HG03575 (cell line): ENCODE results near the gene SCUBE1.

Experiments
- ATAC-seq: cut with Tn5 transposase; IDR thresholded peaks from one replicate; pipeline ENCODE4 v1.9.1; 2021; ENCODE audit not compliant: unreplicated experiment, insufficient number of reproducible peaks, low FRiP score; ENCODE audit errors: extremely low read depth

The SCUBE1 gene

GRCh38 chr22:43234264-43234988 is 108.7 kb downstream of the SCUBE1 start:
- ATAC-seq, result no peak

- no peak for ATAC-seq
Measured at GRCh38 chr22:43233529-43233928, 109.6 kb downstream of the SCUBE1 start.

GRCh38 chr22:43232445-43232844 is 110.7 kb downstream of the SCUBE1 start:
- ATAC-seq, result no peak

GRCh38 chr22:43231724-43232034 is 111.5 kb downstream of the SCUBE1 start:
- no peak for ATAC-seq

- no peak for ATAC-seq
Measured at GRCh38 chr22:43230971-43231723, 112.0 kb downstream of the SCUBE1 start.

DNA sequence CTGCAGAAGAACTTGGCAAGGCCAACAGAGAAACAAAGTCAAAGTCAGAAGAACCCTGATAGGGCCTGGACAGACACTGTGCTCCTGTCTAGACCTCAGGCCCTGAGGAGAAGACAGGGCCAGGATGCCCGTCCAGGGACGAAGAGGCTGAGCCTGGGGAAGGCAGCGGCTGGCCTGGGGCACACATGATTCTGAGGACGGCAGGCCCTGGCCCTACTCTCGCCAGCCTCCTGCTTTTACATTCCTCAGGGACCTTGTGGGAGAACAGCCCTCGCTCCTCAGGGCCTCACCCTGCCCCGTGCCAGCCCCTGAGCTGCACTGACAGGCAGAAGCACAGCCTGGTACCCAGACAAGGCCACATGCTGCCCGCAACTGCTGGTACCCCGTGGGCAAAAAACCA is 112.6 kb downstream of the SCUBE1 start:
- no peak for ATAC-seq

DNA sequence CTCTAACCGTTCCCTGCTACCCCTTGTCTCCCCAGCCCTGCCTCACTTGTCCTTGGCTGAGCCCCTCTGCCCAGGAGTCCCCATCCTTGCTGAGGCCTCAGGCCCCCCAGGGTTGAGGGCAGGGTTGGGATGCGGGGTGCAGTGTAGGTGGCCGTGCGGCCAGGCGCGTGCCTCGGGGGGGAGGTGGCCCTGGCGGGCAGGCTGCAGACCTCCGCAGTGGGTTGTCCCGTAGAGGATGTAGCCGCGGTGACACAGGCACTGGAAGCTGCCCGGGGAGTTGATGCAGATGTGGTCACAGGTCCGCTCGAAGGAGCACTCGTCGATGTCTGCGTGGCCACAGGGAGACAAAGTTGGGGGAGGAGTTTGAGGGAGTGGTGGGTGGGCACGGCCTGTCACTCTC is 114.3 kb downstream of the SCUBE1 start:
- ATAC-seq, result no peak

- no peak for ATAC-seq
Measured at GRCh38 chr22:43228330-43228729, 114.8 kb downstream of the SCUBE1 start.

DNA sequence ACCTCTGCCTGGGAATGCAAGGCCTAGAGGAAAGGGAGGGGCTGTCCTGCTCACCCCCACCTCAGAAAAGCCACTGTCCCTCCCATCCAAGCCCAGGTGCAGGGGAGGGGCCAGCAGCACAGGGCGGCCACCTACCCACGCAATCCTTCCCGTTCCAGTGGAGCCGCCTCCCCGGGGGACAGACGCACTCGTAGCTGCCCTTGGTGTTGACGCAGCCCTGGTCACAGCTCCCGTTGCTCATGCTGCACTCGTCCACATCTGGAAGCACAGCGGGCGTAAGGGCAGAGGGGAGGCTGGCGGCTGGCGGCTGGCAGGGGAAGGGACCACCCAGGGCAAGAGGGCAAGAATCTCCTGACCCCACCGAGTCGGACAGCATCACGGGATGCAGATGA is 115.9 kb downstream of the SCUBE1 start:
- ATAC-seq, result no peak

- ATAC-seq, result no peak
Measured at GRCh38 chr22:43226377-43227238, 116.6 kb downstream of the SCUBE1 start.

DNA sequence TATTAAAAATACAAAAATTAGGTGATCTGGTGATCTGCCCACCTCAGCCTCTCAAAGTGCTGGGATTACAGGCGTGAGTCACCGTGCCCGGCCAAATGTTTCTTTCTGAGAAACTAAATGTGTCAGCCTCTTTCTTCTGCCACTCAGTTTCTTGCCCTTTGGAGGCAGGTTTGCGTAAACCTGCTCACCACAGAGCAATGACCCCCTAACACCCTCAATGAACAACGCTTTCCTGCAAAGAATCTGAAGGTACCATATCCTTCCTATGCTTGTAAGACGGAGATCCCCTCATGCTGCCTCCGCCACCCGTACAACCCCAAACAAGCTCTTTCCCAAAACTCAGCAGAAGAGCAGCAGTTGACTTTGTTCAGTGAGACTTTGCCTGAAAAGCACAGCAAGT is 117.6 kb downstream of the SCUBE1 start:
- no peak for ATAC-seq

GRCh38 chr22:43222987-43223386 is 120.2 kb downstream of the SCUBE1 start:
- ATAC-seq, result no peak

DNA sequence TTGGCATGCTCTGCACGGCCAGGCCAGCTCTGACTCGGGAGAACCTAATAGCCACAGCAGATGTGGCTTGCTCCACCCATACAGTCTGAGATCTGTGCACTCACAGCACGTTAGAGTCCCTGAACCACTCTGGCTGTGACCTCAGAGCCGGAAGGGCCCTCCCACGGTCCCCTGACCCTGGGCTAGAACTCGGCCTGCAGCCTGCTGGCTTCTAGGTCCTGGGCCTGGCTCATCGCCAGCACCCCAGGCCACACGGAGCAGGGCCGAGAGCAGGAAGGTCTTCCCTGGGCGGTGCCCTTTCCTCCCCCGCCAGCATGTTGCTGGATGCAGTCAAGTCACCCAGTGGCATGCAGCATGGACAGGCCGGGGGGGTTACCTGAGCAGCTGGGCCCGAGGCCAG is 120.9 kb downstream of the SCUBE1 start:
- no peak for ATAC-seq

DNA sequence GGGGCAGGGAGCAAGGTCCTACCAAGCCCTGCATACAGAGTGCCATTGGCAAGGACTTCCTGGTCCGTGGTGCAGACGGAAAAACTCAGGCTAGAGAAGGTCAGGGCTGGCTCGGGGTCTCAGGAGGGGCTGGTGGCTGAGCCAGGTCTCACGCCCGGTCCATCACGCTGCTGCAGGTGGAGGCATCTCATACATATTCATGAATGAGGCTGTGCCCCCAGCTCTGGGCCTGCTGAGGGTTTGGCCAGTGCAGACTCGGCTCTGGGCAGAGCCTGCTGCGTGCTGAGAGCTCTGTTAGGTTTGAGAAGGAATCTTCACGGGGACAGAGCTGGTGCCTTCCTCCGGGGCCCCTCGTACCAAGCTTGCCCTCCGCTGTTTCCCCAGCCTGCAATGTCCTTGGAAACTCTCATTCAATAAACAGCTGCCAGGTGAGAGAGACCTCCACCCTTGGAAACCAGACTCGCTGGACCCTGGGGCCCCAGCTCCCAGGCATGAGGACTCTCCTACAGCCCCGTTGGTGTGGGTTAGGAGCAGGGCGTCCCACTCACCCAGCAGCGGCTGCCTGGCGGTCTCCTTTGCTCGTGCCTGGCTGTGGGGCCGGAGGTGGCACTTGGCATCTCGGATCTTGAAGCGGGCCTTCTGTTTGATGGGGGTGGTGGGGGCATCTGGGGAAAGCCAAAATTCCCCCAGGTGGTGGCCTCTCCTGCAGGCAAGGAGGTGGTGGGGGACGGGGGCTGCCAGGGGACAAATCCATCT is 122.4 kb downstream of the SCUBE1 start:
- no peak for ATAC-seq

- no peak for ATAC-seq
Measured at GRCh38 chr22:43218786-43219185, 124.4 kb downstream of the SCUBE1 start.

DNA sequence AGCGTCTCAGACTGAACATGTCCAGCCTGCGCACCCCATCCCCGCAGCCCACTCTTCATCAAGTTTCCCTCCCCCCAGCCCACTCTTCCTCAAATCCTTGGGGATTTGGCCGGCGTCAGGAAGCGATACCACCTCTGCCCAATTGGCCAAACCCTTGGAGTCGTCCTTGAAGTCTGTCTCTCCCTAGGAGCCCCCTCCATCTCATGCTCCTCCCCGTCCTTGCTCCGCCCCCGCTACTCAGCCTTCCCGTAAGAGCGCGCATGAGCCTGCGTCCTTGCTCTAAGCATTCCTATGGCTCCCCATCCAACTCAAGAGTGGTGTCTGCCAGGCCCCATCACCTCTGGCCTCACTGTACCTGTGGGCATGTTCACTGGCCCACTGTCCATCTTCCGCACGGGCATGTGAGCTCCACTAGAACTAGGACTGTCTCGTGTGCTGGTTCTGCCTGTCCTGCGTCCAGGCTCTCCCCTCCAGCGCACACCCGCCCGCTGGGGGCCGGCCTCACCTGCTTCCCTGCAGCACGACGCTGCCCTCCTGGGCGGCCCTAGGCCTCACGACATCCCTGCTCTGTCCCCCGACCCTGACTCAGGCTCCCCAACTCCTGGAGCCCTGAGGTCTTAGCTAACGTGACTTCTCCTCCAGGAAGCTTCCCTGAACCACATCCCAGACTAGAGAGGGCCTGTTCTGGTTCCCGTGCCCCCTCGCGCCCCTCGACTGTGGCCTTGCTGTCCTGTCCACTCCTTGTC is 125.7 kb downstream of the SCUBE1 start:
- no peak for ATAC-seq

DNA sequence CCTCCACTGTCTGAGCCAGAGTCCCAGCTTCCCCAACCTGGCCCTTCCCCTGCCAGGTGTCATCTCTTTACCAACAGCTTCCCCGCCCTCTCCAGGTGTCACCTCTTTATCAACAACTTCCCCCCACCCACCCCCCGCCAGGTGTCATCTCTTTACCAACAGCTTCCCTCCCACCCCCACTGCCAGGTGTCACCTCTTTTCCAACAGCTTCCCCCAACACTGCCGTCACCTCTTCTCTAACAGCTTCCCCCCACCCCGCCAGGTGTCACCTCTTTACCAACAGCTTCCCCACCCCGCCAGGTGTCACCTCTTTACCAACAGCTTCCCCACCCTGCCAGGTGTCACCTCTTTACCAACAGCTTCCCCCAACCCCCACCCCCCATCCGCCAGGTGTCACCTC is 126.4 kb downstream of the SCUBE1 start:
- ATAC-seq, result no peak

GRCh38 chr22:43213962-43214361 is 129.2 kb downstream of the SCUBE1 start:
- no peak for ATAC-seq

DNA sequence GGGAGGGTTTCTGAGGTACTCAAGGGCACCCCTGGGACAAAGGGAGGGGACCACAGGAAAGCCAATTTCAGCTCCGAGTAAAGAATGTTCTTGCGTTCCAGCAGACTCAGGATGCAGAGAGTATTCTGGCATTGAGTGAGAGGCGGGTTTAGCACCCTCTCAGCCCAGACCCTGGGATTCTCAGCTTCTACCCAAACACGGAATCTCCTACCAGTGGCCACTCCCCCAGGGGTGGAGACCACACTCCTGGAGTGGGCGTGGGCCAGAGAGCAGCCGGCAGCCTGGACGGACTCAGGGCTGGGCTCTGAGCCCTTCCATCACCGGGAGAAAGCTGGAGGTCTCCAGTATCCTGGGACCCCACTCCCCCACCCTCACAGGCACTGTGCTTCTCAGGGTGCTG is 130.1 kb downstream of the SCUBE1 start:
- ATAC-seq, result no peak
